Stimulated activated CD4-positive, alpha-beta T cell treated with anti-CD3 and anti-CD28 coated beads, TNF-alpha, amount 100 ng/mL, for 1 hour (primary cell): ENCODE data around the gene PI4K2B.
"Not testable (repeated sequence)": the region's sequence is repeated elsewhere in the genome, so short reads cannot be mapped to it uniquely, and the experiment has no call there.

Experiments
- DNase-seq, 3 donors: peaks; one replicate each; pipeline ENCODE4 v3.0.0-alpha.2; 2020; ENCODE audit warnings: low read depth in 3 of 3, low spot score in 1 of 3

PI4K2B gene

DNA sequence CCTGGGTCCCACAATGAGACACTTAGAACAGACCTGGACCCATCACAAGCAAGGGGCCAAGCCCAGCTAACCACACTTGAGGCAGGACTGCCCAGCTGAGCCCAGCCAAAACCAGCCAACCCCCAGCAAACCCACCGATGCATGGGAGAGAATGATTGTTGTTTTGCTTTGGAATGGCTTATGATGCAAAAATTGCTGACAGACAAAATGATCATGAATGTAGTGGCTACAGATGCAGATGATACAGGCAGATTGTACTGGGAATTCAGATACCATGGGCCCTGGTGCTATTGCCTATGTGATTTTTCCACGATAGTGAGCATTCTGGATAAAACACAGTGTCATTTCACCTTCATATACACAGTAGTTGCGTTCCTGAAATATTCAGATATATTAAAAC, 69.7 kb downstream of the PI4K2B start:
- DNase-seq, result no peak

DNA sequence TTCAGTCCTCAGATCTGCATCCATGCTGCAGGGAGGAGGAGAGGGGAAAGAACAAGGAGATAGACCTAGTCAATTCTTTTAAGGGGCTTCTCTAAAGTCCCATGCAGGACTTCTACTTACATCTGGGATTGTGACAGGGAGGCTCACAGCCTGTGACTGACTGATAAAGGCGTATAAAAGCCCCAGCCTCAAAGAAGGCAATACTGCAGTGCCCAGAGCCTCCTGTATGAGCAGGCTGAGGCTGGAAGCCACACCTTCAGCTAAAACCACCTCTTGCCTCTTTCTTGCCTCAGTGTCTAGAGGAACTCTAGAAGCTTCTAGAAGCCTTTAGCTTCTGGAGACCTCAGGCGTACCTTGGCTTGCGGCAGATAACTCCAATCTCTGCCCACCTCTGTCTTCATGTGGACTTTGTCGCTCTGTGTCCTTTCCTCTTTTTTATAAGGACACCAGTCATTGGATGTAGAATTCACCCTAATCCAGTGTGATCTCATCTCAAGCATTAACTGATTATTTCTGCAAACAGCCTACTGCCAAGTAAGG, 72.8 kb downstream of the PI4K2B start:
- DNase-seq, result no peak

GRCh38 chr4:25307596-25307995, 73.8 kb downstream of the PI4K2B start:
- no peak for DNase-seq

DNA sequence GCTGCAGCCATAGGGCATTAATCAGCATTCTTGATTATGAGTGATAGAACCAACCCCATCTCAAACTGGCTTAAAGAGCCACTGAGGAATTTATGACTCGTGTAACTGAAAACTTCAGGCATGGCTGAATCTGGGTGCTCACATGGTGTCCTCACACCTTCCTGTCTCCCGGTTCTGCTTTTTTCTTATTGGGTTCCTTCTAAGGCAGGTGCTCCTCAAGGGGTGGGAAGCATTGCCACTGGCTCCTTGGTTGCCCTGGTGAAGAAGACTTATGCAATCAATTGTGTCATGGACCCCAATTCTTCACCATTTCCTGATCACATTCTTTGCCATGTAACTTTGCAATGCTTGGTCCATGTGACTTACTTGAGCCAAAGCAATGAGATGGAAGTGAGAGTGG, 74.5 kb downstream of the PI4K2B start:
- no peak for DNase-seq

GRCh38 chr4:25308761-25309160, 74.9 kb downstream of the PI4K2B start:
- no peak for DNase-seq

GRCh38 chr4:25310066-25310802, 76.4 kb downstream of the PI4K2B start:
- no peak for DNase-seq

GRCh38 chr4:25310803-25311166, 77.0 kb downstream of the PI4K2B start:
- no peak for DNase-seq

DNA sequence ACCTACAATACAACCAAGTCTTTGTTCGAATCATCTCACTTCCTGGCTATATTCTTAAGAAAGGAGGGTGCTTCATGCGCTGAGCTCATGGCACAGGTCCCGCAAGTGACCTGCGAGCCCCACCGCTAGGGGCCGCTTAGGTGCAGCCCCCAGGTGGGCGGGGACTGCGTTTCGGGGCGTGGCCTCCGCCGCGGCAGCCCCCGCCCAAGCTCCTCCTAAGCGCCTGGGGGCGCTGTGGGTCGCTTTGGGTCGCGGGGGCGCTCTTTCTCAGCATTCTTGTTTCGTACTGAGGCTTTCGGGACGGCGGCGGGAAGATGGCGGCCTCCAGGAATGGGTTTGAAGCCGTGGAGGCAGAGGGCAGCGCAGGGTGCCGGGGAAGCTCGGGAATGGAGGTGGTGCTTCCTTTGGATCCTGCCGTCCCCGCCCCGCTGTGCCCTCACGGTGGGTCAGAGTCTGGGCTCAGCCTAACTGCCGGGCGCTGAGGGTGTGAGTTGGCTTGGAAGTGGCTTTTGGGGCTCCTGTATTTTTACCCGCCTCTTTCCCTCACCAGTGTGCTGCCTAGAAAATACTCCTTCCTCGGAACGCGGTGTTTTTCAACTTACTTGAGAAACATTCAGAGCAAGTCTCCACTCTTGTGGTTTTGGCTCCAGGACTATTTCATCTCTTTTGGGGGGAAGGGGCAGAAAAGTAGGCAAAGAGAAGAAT, 78.8 kb downstream of the PI4K2B start, which contains the start of gene ZCCHC4:
Gene ZCCHC4, plus strand, starts transcription at position 279 of the 705 bp plus-strand sequence. Its CDS starts 36 bp downstream, at position 315.
- DNase-seq, result peak; percentile 75 to 86 (median 82)

DNA sequence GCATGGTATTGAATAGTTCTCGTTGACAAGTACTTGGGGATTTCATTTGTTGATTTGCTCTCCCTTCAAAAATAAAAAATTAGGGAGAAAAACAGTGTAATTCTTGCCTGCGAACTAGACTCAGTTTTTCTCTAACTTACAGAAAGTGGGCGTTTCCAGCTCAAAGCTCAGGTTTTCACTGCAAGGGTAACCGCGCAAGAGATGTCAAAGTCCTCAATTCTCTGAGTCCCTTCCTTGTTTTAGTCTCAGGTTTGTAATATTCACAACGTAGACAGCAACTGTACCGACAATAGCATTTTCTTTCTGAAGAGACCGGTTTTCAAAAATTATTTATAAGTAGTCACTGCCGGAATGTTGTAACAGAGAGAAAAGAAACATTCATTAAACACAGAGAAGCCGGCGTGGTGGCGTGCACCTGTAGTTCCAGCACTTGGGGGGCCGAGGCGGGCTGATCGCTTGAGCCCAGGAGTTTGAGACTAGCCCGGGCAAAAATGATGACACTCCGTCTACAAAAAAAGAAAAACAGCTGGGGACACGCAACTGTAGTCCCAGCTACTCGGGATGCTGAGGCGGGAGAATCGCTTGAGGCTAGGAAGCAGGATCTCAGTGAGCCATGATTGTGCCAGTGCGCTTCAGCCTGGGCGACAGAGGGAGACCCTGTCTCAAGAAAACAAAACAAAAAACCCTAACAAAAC, 79.5 kb downstream of the PI4K2B start:
- no peak for DNase-seq

GRCh38 chr4:25320336-25320735, 86.5 kb downstream of the PI4K2B start:
- no peak for DNase-seq

DNA sequence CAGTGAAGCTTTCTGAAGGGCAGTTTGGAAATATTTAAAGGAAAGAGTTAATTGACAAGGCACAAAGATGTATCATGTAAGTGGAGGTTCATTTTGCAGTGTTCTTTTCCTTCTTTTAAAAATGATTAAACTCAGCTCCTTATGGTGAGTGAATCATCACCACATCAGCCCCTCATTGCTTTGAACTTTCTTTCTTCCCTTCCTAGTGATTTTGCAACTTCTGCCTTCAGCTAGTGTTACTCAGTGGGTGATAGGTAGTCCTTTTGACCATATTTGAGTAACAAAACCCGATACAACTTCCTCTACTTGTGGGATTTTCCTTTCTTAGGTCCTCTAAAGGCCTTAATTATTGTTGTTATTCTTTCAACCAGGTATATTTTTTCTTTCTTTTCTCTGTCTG, 86.9 kb downstream of the PI4K2B start:
- DNase-seq, result no peak

DNA sequence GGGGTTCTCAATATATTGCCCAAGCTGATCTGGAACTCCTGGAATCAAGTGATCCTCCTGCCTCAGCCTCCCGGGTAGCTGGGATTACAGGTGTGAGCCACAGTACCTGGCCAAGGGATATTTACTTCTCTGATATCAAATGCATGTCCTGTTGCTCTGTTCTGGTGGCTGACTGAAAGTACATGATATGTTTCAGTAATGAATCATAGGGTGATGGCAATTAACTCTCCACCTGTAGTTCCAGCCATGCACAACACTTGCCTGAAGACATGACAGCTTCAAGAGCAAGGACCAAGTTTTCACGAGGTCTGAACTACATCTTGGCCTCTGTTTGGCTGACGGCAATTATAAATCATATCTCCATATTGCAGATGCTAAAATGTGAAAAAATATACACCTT, 87.9 kb downstream of the PI4K2B start:
- no peak for DNase-seq

DNA sequence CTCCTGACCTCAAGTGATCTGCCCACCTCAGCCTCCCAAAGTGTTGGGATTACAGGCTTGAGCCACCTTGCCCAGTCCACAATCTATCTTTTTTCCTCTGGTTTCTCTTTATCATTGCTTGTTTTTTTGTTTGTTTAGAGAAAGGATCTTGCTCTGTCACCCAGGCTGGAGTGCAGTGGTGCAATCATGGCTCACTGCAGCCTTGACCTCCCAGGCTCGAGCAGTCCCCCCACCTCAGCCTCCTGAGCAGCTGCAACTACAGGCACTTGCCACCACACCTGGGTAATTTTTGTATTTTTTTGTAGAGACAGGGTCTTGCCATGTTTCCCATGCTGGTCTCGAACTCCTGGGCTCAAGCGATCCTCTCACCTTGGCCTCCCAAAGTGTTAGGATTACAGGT, 94.6 kb downstream of the PI4K2B start:
- DNase-seq, result not testable (repeated sequence)
